GM10248 (cell line): ENCODE measurements around the gene SLC16A13.

Experiments
- CTCF ChIA-PET: fragments of 300-600 bp; sonication (Branson Sonifier 250); formaldehyde crosslinking; extraction: SDS; loops from one replicate; lab custom pipeline; 2021; ENCODE audit warnings: antibody characterized with exemption; lab: Yijun Ruan, JAX
- POLR2A ChIA-PET: fragments of 350-650 bp; sonication (Branson Sonifier 250); formaldehyde crosslinking; extraction: SDS; loops from one replicate; lab custom pipeline; 2020; ENCODE audit warnings: antibody characterized with exemption; lab: Yijun Ruan, JAX
- DNase-seq: peaks from one replicate; pipeline ENCODE4 v3.0.0; 2012; ENCODE audit errors: extremely low spot score
- TF ChIP-seq, protein P1 (sequence below): IDR thresholded peaks from 2 replicates; pipeline ENCODE4 v1.5.1; 2012; ENCODE audit warnings: mild to moderate bottlenecking, low read depth; ENCODE audit errors: extremely low read depth, missing control alignments, control extremely low read depth

Gene SLC16A13

DNA sequence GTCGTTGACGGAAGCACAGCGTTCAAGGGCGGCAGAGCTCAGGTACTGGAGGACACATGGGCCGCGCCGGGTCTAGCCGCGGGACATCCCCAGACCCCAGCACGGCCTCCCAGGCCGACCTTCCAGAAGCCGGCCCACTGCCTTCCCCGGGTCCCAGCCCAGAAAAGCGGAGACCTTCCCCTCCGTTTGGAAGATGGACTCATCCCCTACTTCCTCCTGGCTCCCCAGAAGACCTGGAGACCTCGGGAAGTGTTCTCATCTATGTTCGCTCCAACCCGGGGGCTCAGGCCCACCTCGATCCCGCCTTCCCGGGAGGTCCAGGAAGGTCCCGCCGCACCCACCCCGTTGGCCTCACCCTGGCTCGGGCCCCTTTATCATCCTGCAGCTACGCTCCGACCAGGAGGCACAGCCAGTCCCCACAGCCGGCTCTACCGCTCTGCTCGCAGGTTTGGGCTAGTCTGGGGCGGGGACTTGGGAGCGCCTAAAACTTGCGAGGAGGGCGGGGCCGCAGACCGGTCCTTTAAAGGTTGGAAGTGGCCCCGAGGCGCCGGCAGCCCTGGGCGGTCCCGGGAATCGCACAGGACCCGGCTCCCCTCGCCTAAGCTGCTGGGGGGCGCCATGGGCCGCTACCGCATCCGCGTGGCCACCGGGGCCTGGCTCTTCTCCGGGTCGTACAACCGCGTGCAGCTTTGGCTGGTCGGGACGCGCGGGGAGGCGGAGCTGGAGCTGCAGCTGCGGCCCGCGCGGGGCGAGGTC lies 40.1 kb upstream of the SLC16A13 start, which contains the start of gene ALOX12:
TSS of gene ALOX12 (plus strand) at position 550 of the 756 bp plus-strand sequence. CDS start at position 619, 69 bp downstream.
- CTCF ChIA-PET: interaction anchor here (1.1 to 4.3 kb wide), 6 partner anchors 8 to 152 kb away, joined by 3 to 24 read pairs (median 8); no protein-coding TSS in a partner anchor
- POLR2A ChIA-PET: no interaction called here
- DNase-seq: no peak
- TF ChIP-seq, protein P1, sequence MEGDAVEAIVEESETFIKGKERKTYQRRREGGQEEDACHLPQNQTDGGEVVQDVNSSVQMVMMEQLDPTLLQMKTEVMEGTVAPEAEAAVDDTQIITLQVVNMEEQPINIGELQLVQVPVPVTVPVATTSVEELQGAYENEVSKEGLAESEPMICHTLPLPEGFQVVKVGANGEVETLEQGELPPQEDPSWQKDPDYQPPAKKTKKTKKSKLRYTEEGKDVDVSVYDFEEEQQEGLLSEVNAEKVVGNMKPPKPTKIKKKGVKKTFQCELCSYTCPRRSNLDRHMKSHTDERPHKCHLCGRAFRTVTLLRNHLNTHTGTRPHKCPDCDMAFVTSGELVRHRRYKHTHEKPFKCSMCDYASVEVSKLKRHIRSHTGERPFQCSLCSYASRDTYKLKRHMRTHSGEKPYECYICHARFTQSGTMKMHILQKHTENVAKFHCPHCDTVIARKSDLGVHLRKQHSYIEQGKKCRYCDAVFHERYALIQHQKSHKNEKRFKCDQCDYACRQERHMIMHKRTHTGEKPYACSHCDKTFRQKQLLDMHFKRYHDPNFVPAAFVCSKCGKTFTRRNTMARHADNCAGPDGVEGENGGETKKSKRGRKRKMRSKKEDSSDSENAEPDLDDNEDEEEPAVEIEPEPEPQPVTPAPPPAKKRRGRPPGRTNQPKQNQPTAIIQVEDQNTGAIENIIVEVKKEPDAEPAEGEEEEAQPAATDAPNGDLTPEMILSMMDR: no peak

DNA sequence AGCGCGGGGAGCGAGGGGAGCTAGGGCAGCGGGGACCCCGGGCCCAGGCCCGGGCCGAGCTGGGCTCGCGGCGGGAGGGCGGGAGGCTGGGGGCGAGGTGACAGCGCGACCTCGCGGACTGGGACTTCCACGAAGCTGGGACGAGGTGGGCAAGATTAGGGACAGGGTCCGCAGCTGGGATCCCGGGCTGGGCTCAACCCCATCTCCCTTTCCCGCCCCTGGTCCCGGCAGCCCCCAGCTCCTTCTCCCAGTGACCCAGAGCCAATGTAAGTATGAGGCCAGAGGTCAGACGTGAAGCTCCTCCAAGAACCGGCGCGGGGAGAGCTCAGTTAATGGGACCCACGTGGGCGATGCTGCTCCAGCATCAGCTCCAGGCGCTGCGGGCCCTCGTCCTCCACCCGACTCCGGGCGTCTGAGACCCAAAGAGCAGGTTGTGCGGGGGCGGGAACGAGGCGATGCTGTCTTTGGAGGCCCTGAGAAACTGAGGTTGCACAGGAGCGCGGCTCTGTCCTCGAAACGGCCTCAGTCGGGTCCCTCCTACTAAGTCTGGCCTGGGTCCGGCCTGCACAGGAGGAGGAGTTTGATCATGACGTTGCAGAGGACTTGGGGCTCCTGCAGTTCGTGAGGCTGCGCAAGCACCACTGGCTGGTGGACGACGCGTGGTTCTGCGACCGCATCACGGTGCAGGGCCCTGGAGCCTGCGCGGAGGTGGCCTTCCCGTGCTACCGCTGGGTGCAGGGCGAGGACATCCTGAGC lies 39.4 kb upstream of the SLC16A13 start:
- TF ChIP-seq, protein P1: no peak
- ChIA-PET CTCF (interaction anchor here (1.1 to 4.3 kb wide), 4 partner anchors 7 to 153 kb away, joined by 3 to 24 read pairs (median 7); no protein-coding TSS in a partner anchor), POLR2A (no interaction called here)
- no peak for DNase-seq

DNA sequence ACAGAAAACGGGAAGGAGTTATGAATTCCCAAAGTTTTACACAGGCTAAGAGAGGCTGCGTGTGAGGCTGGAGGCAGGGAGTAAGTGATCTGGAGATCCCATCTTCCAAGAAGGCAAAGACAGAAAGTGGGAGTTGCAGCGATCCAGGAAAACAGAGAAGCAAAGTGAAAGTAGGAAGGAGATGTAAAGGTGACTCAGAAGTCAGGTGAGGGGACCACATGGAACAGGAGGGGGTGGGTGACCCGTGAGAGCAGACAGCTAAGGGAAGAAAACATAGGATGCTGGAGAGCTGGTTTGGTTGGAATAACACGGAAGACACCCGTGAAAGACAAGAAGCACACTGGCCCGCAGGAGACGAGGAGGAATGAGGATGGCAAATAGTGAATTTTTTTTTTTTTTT lies 38.6 kb upstream of the SLC16A13 start:
- TF ChIP-seq, protein P1: no peak
- CTCF ChIA-PET: interaction anchor here (1.5 to 2.8 kb wide), 2 partner anchors 83 to 153 kb away, joined by 3 to 11 read pairs; no protein-coding TSS in a partner anchor
- no peak for DNase-seq
- POLR2A ChIA-PET: no interaction called here

DNA sequence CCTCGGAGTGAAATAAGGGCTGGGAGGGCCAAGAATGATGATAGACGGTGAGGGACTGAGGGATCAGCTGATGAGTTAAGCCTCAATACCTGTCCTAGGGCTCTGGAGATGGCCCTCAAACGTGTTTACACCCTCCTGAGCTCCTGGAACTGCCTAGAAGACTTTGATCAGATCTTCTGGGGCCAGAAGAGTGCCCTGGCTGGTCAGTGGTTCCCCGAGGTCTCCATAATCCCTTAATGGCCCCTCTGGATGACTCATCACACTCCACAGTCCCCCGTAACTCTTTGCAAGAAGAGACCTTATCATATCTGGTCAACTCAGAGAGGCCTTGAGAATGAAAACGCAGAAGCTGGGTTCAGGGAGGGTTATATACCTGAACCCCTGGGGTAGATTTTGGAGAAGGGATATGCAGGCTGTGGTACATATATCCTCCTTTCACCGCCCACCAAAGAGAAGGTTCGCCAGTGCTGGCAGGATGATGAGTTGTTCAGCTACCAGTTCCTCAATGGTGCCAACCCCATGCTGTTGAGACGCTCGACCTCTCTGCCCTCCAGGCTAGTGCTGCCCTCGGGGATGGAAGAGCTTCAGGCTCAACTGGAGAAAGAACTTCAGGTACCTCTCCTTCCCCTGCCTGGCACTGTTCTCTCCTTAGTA lies 36.8 kb upstream of the SLC16A13 start:
- TF ChIP-seq, protein P1: no peak
- DNase-seq: no peak
- ChIA-PET POLR2A (no interaction called here), CTCF (interaction anchor here (0.9 to 10.6 kb wide), 5 partner anchors 16 to 155 kb away, joined by 3 to 193 read pairs (median 7); no protein-coding TSS in a partner anchor)

DNA sequence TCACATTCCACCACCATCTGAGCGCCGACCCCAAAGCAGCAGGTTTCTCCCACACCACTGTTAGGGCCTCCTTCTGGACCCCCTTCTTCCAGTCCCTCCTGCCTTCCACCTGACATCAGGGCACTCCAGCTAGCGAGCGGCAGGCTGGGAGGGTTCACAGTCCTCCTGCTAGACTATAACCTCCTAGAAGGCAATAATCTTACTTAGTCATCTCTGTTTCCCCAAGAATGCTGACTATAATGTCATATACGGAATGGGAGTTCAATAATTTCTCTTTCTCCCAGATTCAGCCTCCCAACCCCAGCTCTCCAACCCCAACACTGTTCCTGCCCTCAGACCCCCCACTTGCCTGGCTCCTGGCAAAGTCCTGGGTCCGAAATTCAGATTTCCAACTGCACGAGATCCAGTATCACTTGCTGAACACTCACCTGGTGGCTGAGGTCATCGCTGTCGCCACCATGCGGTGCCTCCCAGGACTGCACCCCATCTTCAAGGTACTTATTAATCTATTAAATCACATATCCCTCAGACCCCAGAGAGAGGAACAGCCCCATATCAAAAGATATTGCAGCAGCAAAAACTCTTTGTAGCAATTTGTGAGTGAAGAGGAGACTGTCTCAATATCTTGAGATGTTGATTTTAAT lies 34.4 kb upstream of the SLC16A13 start:
- ChIA-PET CTCF (interaction anchor here (1.2 to 10.6 kb wide), 6 partner anchors 16 to 158 kb away, joined by 3 to 193 read pairs (median 32); partner anchors contain the start of gene BCL6B), POLR2A (no interaction called here)
- DNase-seq: no peak
- TF ChIP-seq, protein P1: peak; percentile 55
